ENCODE results near the gene ACOX1.

Gene ACOX1

DNA sequence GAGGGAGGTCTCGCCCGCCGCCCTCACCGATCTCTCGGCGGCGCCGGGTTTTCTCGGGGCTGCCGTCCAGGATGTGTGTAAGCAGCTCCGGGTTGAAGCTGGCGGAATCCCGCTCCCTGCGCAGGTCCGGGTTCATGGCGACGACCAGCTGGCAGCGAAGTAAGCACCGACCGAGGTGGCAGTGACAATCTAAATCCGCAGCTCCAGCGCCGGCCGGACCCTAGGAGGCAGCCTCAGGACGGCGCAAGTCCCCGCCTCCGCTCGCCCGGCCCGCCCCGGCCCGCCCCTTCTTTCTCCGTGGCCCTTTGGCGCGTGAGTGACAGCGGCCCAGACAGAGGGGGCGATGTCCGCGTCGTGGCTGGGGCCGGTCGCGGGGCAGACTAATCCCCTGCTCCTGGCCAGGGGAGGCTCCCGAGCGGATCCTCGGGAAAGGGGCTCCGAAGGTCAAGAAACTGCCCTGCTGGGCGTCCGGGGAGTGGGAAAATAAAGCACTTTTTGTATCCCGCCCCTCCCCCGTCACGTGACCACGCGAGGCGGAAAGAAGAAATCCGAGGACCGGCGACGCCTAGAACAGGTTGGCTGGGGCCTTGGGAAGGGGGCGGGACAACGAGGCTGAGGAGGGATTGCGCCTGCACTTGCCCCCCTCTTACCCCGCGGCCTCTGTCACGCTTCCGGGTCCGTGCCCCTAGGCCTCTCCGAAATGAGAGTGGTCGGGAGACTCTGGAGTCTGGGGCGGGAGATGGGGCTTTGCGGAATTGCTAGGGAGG lies at the start of gene ACOX1, which contains the start of gene TEN1:
Gene ACOX1 (minus strand): TSS at position 229 of the 767 bp plus-strand sequence. CDS start 93 bp downstream, at position 136.
Gene TEN1 (plus strand): TSS at position 303 of the 767 bp plus-strand sequence. CDS start 6,953 bp downstream, outside the sequence.
- TF ChIP-seq ZNF274 (IDR thresholded peaks at IDR 0.05; ENCODE audit: low read depth, low read length), result no peak

DNA sequence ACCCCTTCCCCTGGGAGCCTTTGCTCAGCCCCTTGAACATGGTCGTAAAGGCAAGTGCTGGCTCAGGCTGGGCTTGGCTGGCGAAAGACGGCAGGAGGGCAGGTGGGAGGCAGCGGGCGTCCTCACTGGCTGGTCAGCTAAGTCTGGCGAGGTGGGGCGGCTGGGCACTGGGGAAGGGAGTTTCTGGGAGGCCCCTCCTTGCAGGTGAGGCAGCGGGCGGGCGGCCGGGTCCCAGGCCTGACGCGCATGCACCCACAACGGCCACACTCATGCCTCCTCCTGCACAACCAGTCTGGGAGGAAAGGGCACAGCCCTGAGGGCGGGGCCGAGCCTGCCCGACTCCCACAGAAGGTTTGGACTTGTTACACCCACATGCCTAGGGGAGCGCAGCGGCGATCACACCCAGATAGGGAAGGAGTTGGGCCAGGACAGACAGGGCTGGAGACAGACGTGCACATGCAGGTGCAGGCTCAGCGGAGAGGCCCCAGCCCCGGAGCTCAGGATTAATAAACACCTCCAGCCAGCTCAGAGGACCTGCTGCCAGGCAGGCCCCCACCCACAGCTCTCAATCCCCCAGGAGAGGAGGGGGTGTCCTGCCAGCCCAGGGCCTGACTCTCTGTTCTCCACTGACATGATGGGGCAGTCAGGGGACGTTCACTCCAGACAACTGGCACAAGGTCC lies 48.3 kb upstream of the ACOX1 start, which contains the start of gene EVPL:
Gene EVPL (minus strand): TSS at position 148 of the 681 bp plus-strand sequence. CDS start 108 bp downstream, at position 40.
- no peak for TF ChIP-seq ZNF274 (IDR thresholded peaks at IDR 0.05; ENCODE audit: low read depth, low read length)
- no peak within 1 kb of the TSS for H3K4me3 ChIP-seq (ENCODE audit: low read length)

More for the DNA sequence above, at the start of gene ACOX1, which contains the start of gene TEN1:
- H3K4me3 ChIP-seq (ENCODE audit: low read length), result peak within 1 kb of the TSS; percentile 80

- H3K4me3 ChIP-seq (ENCODE audit: low read length), result no peak overlapping the region
- no peak for TF ChIP-seq ZNF274 (IDR thresholded peaks at IDR 0.05; ENCODE audit: low read depth, low read length)
Observed at GRCh38 chr17:76026714-76027158, 47.8 kb upstream of the ACOX1 start.

DNA sequence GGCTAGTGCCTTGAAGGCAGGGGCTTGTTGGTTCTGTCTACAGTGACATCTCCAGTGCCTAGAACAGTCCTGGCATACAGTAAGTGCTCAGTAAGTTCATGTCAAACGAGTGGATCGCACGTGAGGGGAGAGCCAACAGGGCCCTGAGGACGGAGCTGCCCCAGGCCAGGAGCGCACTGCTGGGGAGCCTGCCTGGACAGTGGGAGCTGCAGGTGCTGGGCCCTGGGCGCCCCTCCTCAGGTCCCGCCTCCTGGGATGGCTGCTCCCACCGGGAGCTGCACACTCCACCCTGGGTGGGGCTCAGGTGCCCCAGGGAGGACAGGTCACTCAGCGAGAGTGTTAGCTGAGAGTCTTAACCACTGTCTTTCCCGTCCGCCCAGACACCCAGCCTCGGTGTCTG lies 46.3 kb upstream of the ACOX1 start:
- H3K4me3 ChIP-seq (ENCODE audit: low read length), result no peak overlapping the region
- TF ChIP-seq ZNF274 (IDR thresholded peaks at IDR 0.05; ENCODE audit: low read depth, low read length), result no peak

DNA sequence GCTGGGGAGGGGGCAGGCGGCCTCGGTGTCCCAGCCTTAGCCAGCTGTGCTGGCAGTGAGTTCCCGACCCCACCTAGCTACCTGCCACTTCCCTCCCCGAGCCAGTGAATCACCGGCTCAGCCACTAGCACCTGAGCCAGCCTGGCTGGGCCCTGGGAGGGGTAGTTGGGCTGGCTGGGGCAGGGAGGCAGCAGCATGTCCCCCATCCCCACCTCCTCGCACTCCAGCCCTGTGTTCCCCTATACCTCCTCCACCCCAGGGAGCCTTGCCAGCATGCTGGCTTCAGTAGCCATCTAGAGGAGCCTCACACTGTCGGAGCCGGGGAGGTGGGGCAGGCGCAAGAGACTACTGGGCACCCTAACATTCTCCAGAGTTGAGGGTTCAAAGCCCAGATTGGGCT lies 45.4 kb upstream of the ACOX1 start:
- TF ChIP-seq ZNF274 (IDR thresholded peaks at IDR 0.05; ENCODE audit: low read depth, low read length), result no peak
- no peak overlapping the region for H3K4me3 ChIP-seq (ENCODE audit: low read length)

DNA sequence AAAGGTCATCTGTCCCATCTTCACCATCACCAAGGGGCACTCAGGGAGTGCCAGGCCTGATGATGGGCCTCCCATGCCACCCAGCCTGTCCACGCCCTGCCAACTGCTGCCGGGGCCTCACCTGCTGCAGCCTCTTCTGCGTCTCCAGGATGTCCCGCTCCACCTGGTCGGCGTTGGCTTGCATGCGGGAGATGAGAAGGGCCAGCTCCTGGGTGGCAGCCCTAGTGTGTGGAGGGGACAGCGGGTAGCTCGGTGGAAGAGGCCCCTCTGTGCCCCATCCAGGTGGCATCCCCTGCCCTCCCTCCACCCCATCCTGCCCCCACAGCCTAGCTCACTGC lies 44.9 kb upstream of the ACOX1 start:
- TF ChIP-seq ZNF274 (IDR thresholded peaks at IDR 0.05; ENCODE audit: low read depth, low read length), result no peak
- no peak overlapping the region for H3K4me3 ChIP-seq (ENCODE audit: low read length)

DNA sequence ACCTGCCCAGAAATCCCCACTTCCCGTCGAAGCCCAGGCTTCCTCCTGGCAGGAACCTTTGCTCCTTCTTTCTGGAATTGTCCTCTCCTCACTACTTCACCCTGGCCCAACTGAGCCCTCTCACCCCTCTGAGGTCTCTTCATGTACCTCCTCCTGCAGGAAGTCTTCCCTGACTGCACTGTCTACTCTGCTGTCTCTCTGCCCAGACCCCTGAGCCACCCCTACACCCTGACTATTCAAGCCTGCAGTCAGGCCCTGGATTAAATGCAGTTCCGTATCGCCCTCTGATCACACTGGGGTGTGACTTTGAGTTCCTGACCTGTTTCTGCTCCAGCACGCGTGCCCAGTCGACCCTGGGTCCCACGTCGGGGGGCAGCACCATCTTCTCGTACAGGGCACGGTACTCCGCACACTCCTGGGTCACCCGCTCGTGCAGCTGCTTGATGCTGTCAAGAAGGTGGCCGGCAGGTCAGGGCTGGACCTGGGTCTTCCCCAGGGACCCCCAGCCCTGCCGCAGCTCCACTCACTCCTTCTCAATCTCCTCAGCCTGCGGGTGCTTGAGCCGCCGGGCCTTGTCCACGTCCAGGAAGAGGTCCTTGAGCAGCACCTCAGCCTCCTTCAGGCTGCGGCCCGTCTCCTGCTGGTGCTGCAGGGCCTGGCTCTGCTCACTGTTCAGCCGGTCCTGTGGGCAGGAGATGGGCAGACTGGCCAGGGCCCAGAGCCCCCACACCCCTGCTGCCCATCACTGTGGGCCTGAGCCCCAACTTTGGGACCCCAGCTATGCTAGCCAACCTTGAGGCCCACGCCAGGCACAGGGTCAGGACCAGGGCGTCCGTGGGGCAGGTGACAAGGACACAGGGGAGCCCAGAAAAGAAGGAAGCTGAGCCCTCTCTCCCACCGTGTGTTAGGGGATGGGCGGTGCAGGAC lies 44.3 kb upstream of the ACOX1 start:
- H3K4me3 ChIP-seq (ENCODE audit: low read length), result no peak overlapping the region
- TF ChIP-seq ZNF274 (IDR thresholded peaks at IDR 0.05; ENCODE audit: low read depth, low read length), result no peak

DNA sequence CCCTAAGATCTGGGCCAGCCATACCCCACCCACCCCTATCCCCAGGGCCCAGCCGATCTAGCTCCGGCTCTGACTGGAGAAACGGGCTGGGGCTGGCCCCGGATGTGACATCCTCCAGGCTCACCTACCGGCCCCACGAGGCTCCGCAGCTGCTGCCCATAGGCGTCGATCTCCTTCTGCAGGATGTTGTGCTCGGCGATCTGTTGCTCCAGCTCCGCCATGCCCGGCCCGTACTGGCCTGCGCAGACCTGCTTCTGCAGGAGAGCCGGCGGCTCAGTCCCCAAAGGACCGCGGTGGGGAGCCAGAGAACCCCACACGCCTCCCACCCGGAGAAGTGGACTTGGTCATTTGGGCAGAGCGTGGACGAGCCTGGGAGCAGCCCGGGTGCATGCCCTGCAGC lies 43.3 kb upstream of the ACOX1 start:
- H3K4me3 ChIP-seq (ENCODE audit: low read length), result no peak overlapping the region
- no peak for TF ChIP-seq ZNF274 (IDR thresholded peaks at IDR 0.05; ENCODE audit: low read depth, low read length)

- TF ChIP-seq ZNF274 (IDR thresholded peaks at IDR 0.05; ENCODE audit: low read depth, low read length), result no peak
- H3K4me3 ChIP-seq (ENCODE audit: low read length), result no peak overlapping the region
Observed at GRCh38 chr17:76019833-76020467, 41.0 kb upstream of the ACOX1 start.

DNA sequence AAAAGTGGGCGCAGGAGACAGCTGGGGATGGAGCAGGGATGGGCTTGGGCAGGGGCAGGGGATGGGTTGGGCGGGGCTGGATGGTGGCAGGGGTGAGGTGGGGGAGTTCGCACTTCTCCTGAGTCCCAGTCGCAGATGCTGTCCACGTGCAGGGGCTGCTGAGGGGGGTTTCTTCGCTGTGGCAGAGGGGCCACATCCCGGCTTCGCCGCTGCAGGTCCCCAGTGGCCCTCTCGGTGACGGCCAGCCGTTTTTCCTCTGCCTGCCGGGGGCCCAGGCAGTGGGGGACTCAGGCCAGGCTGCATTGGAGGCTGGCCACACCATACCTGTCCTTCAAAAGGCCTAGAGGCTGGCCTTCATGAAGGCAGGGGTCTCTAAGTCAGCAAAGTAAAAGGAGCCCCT lies 39.8 kb upstream of the ACOX1 start:
- no peak for TF ChIP-seq ZNF274 (IDR thresholded peaks at IDR 0.05; ENCODE audit: low read depth, low read length)
- H3K4me3 ChIP-seq (ENCODE audit: low read length), result no peak overlapping the region

DNA sequence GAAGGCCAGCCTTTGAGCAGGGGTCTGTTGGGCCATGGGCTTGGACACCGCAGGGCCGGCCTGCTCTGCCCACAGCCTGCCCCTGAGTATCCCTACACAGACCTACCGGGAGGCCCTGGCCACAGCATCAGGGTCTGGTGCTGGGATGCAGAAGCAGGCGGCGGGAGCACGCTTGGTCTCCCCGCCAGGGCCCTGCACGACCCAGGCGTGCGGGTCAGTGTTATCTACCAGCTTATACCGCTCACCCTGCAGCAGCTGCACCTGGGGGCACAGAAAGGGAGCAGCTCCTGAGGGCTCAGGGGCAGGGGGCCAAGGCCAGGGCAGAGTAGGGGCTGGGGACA lies 39.3 kb upstream of the ACOX1 start:
- no peak overlapping the region for H3K4me3 ChIP-seq (ENCODE audit: low read length)
- TF ChIP-seq ZNF274 (IDR thresholded peaks at IDR 0.05; ENCODE audit: low read depth, low read length), result no peak

GRCh38 chr17:76017481-76018339 lies 38.7 kb upstream of the ACOX1 start:
- TF ChIP-seq ZNF274 (IDR thresholded peaks at IDR 0.05; ENCODE audit: low read depth, low read length), result no peak
- H3K4me3 ChIP-seq (ENCODE audit: low read length), result no peak overlapping the region

GRCh38 chr17:76014925-76015261 lies 35.9 kb upstream of the ACOX1 start:
- H3K4me3 ChIP-seq (ENCODE audit: low read length), result no peak overlapping the region
- no peak for TF ChIP-seq ZNF274 (IDR thresholded peaks at IDR 0.05; ENCODE audit: low read depth, low read length)

Data from GM08714 (cell line).